Measurements from ENCODE around the gene SLC16A6.

Gene SLC16A6

GRCh38 chr17:68294196-68294555, 3.2 kb upstream of the SLC16A6 start:
- Histone ChIP-seq H3K27me3 (no peaks in the 10 kb centered on the region), H3K4me3 (ENCODE audit: low read depth, low read length) (no peak overlapping the region), H3K4me1 (peaks cover 6% of the 10 kb centered on the region), H3K36me3 (no peaks in the 10 kb centered on the region), H3K9me3 (no peaks in the 10 kb centered on the region)
- DNase-seq: no peak
- TF ChIP-seq CTCF (IDR thresholded peaks at IDR 0.05; ENCODE audit: low read depth, low read length): no peak

GRCh38 chr17:68293490-68294195, 2.7 kb upstream of the SLC16A6 start:
- no peaks in the 10 kb centered on the region for H3K27me3 ChIP-seq
- H3K36me3 ChIP-seq: no peaks in the 10 kb centered on the region
- no peak for TF ChIP-seq CTCF (IDR thresholded peaks at IDR 0.05; ENCODE audit: low read depth, low read length)
- no peaks in the 10 kb centered on the region for H3K9me3 ChIP-seq
- H3K4me1 ChIP-seq: peaks cover 6% of the 10 kb centered on the region
- DNase-seq: no peak
- H3K4me3 ChIP-seq (ENCODE audit: low read depth, low read length): no peak overlapping the region

- Histone ChIP-seq H3K36me3 (no peaks in the 10 kb centered on the region), H3K4me1 (peaks cover 6% of the 10 kb centered on the region), H3K9me3 (no peaks in the 10 kb centered on the region), H3K27me3 (no peaks in the 10 kb centered on the region), H3K4me3 (ENCODE audit: low read depth, low read length) (peak overlapping the region; percentile 86)
- TF ChIP-seq CTCF (IDR thresholded peaks at IDR 0.05; ENCODE audit: low read depth, low read length): no peak
- no peak for DNase-seq
Measured at GRCh38 chr17:68292689-68293040, 1.7 kb upstream of the SLC16A6 start.

- DNase-seq: peak; percentile 77
- TF ChIP-seq CTCF (IDR thresholded peaks at IDR 0.05; ENCODE audit: low read depth, low read length): peak; percentile 18; the same call in 1 of the 2 replicates
Measured at GRCh38 chr17:68291836-68292688, 1.1 kb upstream of the SLC16A6 start.

GRCh38 chr17:68290268-68290954, 516 bp downstream of the SLC16A6 start:
- TF ChIP-seq CTCF (IDR thresholded peaks at IDR 0.05; ENCODE audit: low read depth, low read length): no peak
- no peaks in the 10 kb centered on the region for H3K27me3 ChIP-seq
- H3K36me3 ChIP-seq: no peaks in the 10 kb centered on the region
- H3K4me3 ChIP-seq (ENCODE audit: low read depth, low read length): peak overlapping the region; percentile 72
- DNase-seq: peak; percentile 34
- H3K4me1 ChIP-seq: peaks cover 6% of the 10 kb centered on the region
- H3K9me3 ChIP-seq: no peaks in the 10 kb centered on the region

More at GRCh38 chr17:68291836-68292688, 1.1 kb upstream of the SLC16A6 start:
- no peaks in the 10 kb centered on the region for H3K27me3 ChIP-seq
- peak overlapping the region; percentile 86 for H3K4me3 ChIP-seq (ENCODE audit: low read depth, low read length)
- no peaks in the 10 kb centered on the region for H3K36me3 ChIP-seq
- no peaks in the 10 kb centered on the region for H3K9me3 ChIP-seq
- H3K4me1 ChIP-seq: peaks cover 6% of the 10 kb centered on the region
